ES-I3 (cell line): ENCODE data around the gene CTSF.
"Not testable (repeated sequence)": the region's sequence is repeated elsewhere in the genome, so short reads cannot be mapped to it uniquely, and the experiment has no call there.

Experiments used
- H3K36me3 ChIP-seq: 2 replicates; pipeline ENCODE4 v1.6.1; 2013; ENCODE audit warnings: mild to moderate bottlenecking, low read length, control low read depth, moderate library complexity; ENCODE audit not compliant: insufficient read depth
- H3K4me1 ChIP-seq: 2 replicates; pipeline ENCODE4 v1.6.1; 2013; ENCODE audit warnings: mild to moderate bottlenecking, control low read depth, low read length; ENCODE audit not compliant: insufficient read depth
- H3K9ac ChIP-seq: 2 replicates; pipeline ENCODE4 v1.6.1; 2013; ENCODE audit warnings: low read depth, mild to moderate bottlenecking, low read length, moderate library complexity
- H3K9me3 ChIP-seq: 2 replicates; pipeline ENCODE4 v1.6.1; 2013; ENCODE audit warnings: mild to moderate bottlenecking, low read length, moderate library complexity; ENCODE audit not compliant: control insufficient read depth, insufficient read depth

CTSF gene

DNA sequence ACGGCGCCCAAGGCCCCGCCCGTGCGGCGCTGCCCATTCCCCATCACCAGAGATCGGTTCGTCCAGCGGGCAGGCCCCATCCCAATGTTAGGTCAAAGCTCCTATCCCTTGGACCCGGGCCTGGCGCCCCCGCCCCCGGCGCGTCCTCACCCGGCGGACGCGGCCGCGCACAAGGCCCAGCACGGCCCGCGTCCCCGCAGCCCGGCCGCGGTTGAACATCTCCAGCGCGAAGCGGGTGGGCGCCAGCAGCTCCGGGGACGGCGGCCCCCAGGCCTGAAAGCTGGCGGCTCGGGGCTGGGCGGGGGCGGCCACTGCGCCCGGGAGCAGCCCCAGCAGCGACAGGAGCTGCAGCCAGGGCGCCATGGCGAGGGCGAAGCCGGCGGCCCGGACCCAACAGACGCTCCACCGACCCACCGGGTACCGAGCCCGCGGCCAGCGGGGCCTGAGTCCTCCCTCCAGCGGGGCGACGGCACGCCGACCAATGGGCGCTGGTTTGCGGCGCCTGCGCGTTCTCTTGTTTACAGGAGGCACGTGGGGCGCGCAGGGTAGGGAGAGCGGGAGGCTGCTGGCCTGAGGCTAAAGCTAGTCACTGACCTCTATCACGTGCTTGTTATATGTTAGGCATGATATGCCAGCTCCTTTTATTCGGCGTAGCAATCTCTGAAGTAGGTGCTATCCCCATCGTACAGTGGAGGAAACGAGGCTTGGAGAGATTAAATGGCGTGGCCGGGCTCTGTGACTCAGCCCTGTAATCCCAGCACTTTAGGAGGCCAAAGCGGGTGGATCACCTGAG is at the start of gene CTSF:
TSS of gene CTSF (minus strand) at position 483 of the 793 bp plus-strand sequence. CDS start at position 363, 120 bp downstream.
- Histone ChIP-seq H3K9me3 (no peaks in the 10 kb centered on the region; the same call in 1 of the 2 replicates), H3K4me1 (peaks cover 15% of the 10 kb centered on the region), H3K36me3 (no peaks in the 10 kb centered on the region), H3K9ac (peak within 1 kb of the TSS; percentile 36; the same call in 1 of the 2 replicates)

DNA sequence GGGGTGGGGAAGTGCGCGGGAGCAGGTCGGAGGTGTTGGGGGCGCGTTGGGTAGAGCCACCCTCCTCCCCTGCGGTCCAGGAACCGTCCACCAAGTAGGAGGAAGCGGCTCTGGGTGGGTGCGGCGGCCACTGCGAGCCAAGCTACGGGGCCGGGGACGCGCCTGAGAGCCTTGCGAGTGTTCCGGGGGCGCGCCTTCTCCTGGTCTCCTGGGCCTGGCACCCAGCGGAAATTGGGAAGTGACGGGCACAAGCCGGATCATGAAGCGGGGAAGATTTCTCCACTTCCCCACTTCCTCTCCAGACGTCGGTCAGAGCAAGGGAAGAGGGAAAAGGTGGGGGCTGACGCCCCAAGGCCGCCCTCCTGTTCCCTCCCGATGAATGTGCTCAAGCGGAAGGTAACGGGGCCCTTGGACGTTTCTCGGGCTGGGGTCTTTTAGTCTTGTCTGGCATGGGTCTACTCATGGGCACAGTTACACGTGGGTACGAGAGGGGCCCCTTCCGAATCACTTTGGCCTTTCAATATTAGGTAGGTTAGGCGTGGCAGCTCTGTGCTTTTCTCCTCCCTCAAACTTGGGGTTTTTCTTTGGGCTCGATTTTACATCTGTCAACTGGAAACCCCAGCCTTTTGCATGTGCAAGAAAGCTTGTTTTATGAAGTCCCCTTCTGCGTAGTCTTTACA is 48.9 kb upstream of the CTSF start:
- H3K36me3 ChIP-seq = peaks cover 16% of the 10 kb centered on the region
- H3K9ac ChIP-seq = peak overlapping the region; percentile 100
- H3K9me3 ChIP-seq = no peaks in the 10 kb centered on the region
- H3K4me1 ChIP-seq = peaks cover 7% of the 10 kb centered on the region; the same call in 1 of the 2 replicates

DNA sequence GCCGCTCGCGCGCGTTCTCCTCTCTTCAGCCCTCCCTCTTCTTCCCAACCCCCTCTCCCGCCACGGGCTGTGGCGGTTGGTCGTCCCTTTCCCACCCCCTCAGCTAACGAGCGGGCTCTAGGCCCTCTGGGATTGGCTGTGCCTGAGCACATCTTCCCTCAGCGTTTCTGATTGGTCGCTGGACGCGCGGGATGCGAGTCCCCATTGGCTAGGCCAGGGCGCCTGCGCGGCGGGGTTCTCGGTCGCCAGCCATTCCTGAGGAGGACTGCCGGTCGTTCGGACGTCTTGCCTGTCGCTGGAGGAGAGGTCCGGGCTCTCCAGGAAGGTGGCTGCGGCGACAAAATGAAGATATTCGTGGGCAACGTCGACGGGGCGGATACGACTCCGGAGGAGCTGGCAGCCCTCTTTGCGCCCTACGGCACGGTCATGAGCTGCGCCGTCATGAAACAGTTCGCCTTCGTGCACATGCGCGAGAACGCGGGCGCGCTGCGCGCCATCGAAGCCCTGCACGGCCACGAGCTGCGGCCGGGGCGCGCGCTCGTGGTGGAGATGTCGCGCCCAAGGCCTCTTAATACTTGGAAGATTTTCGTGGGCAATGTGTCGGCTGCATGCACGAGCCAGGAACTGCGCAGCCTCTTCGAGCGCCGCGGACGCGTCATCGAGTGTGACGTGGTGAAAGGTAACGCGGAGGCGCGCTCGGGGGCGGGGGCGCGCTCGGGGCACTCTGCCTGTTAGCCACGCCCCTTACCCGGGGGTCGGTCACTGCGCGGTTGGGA is 48.2 kb upstream of the CTSF start, which contains the start of gene RBM14:
TSS of gene RBM14 (plus strand) at position 252 of the 776 bp plus-strand sequence. CDS start at position 343, 91 bp downstream.
- peaks cover 7% of the 10 kb centered on the region; the same call in 1 of the 2 replicates for H3K4me1 ChIP-seq
- H3K36me3 ChIP-seq = peaks cover 14% of the 10 kb centered on the region
- no peaks in the 10 kb centered on the region for H3K9me3 ChIP-seq
- peak within 1 kb of the TSS; percentile 100 for H3K9ac ChIP-seq

DNA sequence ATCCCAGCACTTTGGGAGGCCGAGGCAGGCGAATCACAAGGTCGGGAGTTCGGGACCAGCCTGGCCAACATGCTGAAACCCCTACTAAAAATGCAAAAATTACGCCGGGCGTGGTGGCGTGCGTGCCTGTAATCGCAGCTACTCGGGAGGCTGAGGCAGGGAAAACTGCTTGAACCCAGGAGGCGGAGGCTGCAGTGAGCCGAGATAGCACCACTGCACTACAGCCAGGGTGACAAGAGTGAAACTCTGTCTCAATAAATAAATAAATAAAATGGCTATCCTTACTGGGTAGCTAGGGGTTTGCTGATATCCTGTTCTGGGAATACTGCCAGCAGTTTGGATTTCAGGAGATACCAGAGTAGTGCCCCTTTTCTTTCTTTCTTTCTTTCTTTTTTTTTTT is 45.7 kb upstream of the CTSF start:
- H3K9me3 ChIP-seq = no peaks in the 10 kb centered on the region
- peaks cover 7% of the 10 kb centered on the region; the same call in 1 of the 2 replicates for H3K4me1 ChIP-seq
- no peak overlapping the region for H3K9ac ChIP-seq
- H3K36me3 ChIP-seq = peaks cover 12% of the 10 kb centered on the region

DNA sequence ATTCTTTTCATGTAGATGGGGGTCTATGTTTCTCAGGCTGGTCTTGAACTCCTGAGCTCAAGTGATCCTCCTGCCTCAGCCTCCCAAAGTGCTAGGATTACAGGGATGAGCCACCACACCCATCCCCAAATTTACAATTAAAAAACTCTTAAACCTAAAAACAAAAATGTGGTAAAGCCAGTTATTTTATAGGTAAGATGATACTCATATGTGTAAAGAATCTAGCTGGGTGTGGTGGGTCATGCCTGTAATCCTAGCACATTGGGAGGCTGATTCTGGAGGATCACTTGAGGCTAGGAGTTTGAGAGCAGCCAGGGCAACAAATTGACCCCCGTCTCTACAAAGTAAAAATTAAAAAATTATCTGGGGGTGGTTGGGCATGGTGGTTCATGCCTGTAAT is 44.1 kb upstream of the CTSF start:
- Histone ChIP-seq H3K4me1 (no peaks in the 10 kb centered on the region), H3K36me3 (no peaks in the 10 kb centered on the region), H3K9ac (no peak overlapping the region), H3K9me3 (no peaks in the 10 kb centered on the region)

DNA sequence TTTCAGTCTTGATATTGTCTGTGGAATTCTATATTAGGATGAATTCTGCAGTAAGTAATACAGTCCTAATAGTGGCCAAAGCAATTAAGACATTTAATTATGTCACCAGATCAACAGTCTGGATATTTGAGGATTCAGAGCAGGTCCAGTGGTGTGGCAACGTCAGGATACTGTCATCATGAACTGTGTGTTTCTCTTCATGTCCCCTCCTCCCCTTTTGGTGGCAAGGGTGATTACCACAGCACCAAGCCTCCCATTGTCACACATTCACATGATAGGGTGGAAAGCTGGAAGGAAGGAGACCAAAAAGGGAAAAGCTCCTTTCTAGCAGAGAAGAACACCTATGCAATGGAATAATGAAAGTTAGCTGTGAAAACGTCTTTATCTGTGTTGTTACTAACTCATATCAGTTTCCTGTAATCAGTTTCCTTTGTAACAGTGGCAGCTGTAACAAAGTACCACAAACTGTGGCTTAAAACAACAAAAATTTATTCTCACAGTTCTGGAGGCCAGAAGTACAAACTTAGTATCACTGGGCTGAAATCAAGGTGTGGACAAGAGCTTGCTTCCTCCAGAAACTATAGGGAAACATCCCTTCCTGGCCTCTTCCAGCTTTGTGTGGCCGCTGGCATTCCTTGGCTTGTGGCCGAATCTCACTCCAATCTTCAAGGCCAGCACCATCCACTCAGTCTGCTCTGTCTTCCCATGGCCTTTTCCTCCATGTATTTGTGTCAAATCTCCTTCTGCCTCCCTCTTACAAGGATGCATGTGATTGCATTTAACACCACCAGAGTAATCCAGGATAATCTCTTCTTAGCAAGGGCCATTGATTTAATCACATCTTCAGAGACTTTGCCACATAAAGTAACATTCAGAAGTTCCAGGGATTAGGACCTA is 41.6 kb upstream of the CTSF start:
- Histone ChIP-seq H3K4me1 (no peaks in the 10 kb centered on the region), H3K9ac (no peak overlapping the region), H3K36me3 (peaks cover 4% of the 10 kb centered on the region; the same call in 1 of the 2 replicates), H3K9me3 (no peaks in the 10 kb centered on the region)

DNA sequence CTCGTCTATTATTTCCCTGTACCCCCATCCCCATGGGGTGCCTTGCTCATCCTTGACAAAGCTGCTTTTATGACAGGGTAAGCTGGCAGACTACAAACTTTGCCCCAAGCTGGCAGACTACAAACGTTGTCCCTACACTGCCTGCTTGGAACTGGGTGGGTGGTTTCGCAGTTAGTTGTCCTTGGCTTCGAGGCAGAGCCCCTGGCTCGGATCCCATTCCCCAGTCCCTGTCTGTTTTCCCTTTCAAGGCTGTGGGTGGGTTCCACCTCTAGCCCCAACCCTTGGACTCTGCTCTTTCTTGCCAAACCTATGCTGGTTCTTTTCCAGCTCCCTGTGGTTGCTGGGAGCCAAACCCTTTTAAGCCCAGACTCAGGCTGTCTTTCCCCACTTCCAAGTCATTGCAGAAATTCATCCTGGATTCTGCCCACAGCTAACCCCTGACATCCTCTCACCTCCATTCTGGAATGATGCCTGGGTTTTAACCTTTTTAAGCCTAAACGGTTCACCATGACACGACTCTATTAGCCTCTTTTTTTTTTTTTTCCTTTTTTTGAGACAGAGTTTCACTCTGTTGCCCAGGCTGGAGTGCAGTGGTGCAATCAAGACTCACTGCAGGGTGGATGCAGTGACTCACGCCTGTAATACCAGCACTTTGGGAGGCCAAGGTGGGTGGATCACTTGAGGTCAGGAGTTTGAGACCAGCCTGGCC is 38.9 kb upstream of the CTSF start:
- Histone ChIP-seq H3K36me3 (peaks cover 5% of the 10 kb centered on the region; the same call in 1 of the 2 replicates), H3K4me1 (no peaks in the 10 kb centered on the region), H3K9me3 (no peaks in the 10 kb centered on the region), H3K9ac (no peak overlapping the region)

DNA sequence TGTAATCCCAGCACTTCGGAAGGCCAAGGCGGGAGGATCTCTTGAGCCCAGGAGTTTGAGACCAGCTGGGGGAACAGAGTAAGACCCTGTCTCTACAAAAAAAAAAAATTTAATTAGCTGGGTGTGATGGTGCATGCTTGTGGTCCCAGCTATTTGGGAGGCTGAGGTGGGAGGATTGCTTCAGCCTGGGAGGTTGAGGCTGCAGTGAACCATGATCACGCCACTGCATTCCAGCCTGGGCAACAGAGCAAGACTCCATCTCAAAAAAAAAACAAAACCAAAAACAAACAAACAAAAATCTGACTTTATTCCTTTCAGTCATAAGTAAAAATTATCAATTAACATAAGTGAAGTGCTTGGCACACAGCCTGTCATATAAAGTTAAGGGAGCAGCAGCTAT is 38.2 kb upstream of the CTSF start:
- H3K36me3 ChIP-seq, H3K9ac ChIP-seq, H3K4me1 ChIP-seq, H3K9me3 ChIP-seq: not testable (repeated sequence)

DNA sequence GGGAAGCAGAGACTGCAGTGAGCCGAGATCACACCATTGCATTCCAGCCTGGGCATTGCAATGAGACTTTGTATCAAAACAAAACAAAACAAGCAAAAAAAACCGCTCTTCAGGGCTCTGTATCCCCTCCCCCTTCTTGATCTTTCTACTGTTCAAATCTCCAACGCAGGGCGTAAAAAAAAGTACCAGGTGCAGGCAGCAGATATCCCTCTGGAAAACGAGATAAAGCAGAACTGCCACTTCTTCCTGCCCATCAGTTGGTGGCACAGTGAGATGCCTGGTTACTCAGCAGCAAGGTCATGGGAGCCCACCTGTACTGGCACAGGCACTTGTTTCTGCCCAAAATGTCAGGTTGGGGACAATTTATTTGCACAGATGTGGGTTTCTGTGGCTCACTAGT is 35.7 kb upstream of the CTSF start:
- Histone ChIP-seq H3K36me3 (peaks cover 7% of the 10 kb centered on the region; the same call in 1 of the 2 replicates), H3K9ac (no peak overlapping the region), H3K9me3 (no peaks in the 10 kb centered on the region; the same call in 1 of the 2 replicates), H3K4me1 (no peaks in the 10 kb centered on the region)

DNA sequence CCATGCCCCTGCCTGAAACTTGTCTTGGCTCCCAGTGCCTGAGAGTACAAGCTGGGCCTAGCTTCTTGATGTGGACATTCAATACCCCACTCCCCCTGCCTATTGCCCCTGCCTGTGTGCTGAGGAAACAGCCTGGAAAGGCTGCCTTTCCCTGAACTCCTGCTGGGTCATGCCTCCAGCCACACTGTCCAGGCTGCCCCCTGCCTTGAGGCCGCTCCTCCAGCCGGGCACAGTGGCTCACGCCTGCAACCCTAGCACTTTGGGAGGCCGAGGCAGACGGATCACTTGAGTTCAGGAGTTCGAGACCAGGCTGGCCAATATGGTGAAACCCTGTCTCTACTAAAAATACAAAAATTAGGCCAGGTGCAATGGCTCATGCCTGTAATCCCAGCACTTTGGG is 34.7 kb upstream of the CTSF start:
- peaks cover 7% of the 10 kb centered on the region for H3K36me3 ChIP-seq

DNA sequence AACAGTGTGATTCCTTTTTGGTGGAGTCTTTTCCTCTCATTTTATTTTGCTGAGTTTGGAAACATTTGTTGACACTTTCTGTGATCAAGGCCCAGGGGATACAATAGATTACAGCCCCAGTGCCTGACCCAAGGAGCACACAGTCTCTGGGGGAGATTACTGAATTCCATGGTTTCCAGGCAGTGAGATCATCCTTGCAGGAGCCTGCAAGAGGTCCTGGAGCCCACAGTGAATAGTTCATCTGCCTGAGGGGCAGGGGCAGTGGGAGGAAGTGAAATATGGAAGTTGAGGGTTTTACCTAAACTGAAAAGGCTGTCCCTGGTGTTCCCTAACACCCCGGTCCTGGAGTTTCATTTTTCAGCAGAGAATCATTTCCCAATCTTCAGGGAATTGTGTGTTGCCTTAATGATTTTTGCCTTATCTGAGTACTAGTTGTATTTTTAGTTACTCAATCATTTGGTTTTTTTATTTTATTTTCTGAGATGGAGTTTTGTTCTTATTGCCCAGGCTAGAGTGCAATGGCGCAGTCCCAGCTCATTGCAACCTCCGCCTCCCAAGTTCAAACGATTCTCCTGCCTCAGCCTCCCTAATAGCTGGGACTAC is 32.3 kb upstream of the CTSF start:
- Histone ChIP-seq H3K9me3 (no peaks in the 10 kb centered on the region; the same call in 1 of the 2 replicates), H3K9ac (no peak overlapping the region), H3K36me3 (peaks cover 3% of the 10 kb centered on the region), H3K4me1 (no peaks in the 10 kb centered on the region)

More for the DNA sequence above, 34.7 kb upstream of the CTSF start:
- Histone ChIP-seq H3K9me3 (no peaks in the 10 kb centered on the region; the same call in 1 of the 2 replicates), H3K9ac (no peak overlapping the region), H3K4me1 (no peaks in the 10 kb centered on the region)

DNA sequence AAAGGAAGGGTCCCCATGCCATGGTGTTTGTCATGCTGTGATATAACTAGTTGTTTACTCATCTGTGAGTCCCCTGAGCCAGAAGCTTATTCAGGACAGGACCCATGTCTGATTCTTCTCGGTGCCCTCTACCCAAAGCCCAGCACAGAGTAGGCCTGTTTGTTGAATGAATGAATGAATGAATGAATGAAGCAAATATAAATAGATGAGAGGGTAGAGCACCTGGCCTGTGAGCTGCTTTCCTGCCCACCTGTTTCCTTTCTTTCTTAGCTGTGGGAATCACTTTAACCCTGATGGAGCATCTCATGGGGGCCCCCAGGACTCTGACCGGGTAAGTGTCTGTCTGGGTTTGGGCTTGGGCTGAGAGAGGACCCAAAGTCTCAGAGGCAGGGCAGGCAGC is 31.8 kb upstream of the CTSF start:
- no peaks in the 10 kb centered on the region; the same call in 1 of the 2 replicates for H3K9me3 ChIP-seq
- H3K36me3 ChIP-seq = peaks cover 3% of the 10 kb centered on the region
- no peak overlapping the region for H3K9ac ChIP-seq
- no peaks in the 10 kb centered on the region for H3K4me1 ChIP-seq
